IPS-15b (cell line): ENCODE results near the gene INSYN2B.
"Not testable (repeated sequence)": the region's sequence is repeated elsewhere in the genome, so short reads cannot be mapped to it uniquely, and the experiment has no call there.

Experiments used
- H3K27me3 ChIP-seq: one replicate; pipeline ENCODE4 v1.6.1; 2013; ENCODE audit warnings: low read length; ENCODE audit not compliant: control insufficient read depth, insufficient read depth
- H3K36me3 ChIP-seq: one replicate; pipeline ENCODE4 v1.6.1; 2013; ENCODE audit warnings: low read length; ENCODE audit not compliant: control insufficient read depth, insufficient read depth
- H3K4me1 ChIP-seq: one replicate; pipeline ENCODE4 v1.6.1; 2013; ENCODE audit warnings: mild to moderate bottlenecking, low read length; ENCODE audit not compliant: control insufficient read depth, insufficient read depth
- H3K4me3 ChIP-seq: one replicate; pipeline ENCODE4 v1.5.1; 2013; ENCODE audit warnings: low read depth, low read length
- H3K9ac ChIP-seq: one replicate; pipeline ENCODE4 v1.6.1; 2013; ENCODE audit warnings: low read depth, mild to moderate bottlenecking, low read length
- H3K9me3 ChIP-seq: one replicate; pipeline ENCODE4 v1.6.1; 2013; ENCODE audit warnings: mild to moderate bottlenecking, low read length; ENCODE audit not compliant: control insufficient read depth, insufficient read depth

INSYN2B gene

GRCh38 chr5:169840405-169840804, 139.9 kb downstream of the INSYN2B start:
- H3K4me3 ChIP-seq, result no peak overlapping the region
- H3K36me3 ChIP-seq, result no peaks in the 10 kb centered on the region
- H3K27me3 ChIP-seq, result no peaks in the 10 kb centered on the region
- no peaks in the 10 kb centered on the region for H3K4me1 ChIP-seq
- no peak overlapping the region for H3K9ac ChIP-seq
- no peaks in the 10 kb centered on the region for H3K9me3 ChIP-seq

- Histone ChIP-seq H3K4me3 (no peak overlapping the region), H3K9me3 (no peaks in the 10 kb centered on the region), H3K9ac (no peak overlapping the region), H3K4me1 (no peaks in the 10 kb centered on the region), H3K27me3 (no peaks in the 10 kb centered on the region), H3K36me3 (no peaks in the 10 kb centered on the region)
Measured at GRCh38 chr5:169838688-169839087, 141.6 kb downstream of the INSYN2B start.

DNA sequence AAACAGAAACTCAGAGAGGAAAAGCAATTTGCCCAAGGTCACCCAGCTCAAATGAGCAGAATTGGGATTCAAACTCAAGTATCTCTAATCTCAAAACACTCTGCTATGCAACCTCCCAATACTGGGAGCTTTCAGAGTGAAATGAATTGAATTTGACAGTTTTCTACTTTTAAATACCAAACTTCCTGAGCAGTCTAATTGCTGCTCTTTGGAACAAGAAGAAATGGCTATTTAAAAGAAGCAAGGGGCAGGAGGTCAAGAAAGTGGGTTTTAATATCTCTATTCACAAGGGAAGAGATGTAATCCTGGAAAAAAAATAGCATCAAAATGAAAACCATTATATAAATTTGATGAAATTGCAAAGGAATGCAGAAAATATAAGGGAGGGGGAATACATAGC, 142.6 kb downstream of the INSYN2B start:
- no peaks in the 10 kb centered on the region for H3K36me3 ChIP-seq
- no peaks in the 10 kb centered on the region for H3K4me1 ChIP-seq
- no peak overlapping the region for H3K9ac ChIP-seq
- no peaks in the 10 kb centered on the region for H3K9me3 ChIP-seq
- no peaks in the 10 kb centered on the region for H3K27me3 ChIP-seq
- H3K4me3 ChIP-seq, result no peak overlapping the region

DNA sequence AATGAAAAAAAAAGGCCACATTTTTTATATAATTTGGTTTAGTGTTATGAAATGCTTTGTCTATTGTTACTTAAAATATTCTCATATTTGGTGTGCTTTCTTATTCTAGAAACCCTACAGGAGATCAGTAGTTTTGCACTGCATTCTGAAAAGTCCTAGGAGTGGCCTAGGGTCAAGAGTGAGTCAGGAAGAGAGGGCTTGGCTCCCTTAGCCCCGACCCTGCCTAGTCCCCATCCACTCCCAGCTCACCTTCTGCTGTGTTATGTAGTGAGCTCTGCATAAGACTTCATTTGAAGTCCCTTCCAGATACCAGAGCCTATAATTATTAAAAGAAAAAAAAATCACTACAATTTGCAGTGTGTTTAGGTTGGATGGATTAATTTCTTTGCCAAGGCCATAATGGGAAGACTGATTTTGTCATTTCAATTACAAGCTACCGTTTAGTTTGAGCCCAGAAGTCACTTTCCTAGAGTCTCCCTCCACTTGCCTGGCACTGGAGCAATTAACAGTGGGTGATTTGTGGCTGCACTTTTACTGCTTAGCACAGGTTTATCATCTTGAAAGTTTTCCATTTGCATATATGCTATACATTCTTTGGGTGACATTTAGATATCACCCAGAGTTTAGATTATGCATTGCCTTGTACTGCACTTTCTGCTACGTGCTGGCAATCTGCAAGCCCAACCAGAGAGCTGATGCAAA, 143.3 kb downstream of the INSYN2B start:
- no peaks in the 10 kb centered on the region for H3K9me3 ChIP-seq
- no peaks in the 10 kb centered on the region for H3K4me1 ChIP-seq
- no peaks in the 10 kb centered on the region for H3K36me3 ChIP-seq
- H3K9ac ChIP-seq, result no peak overlapping the region
- no peaks in the 10 kb centered on the region for H3K27me3 ChIP-seq
- no peak overlapping the region for H3K4me3 ChIP-seq

DNA sequence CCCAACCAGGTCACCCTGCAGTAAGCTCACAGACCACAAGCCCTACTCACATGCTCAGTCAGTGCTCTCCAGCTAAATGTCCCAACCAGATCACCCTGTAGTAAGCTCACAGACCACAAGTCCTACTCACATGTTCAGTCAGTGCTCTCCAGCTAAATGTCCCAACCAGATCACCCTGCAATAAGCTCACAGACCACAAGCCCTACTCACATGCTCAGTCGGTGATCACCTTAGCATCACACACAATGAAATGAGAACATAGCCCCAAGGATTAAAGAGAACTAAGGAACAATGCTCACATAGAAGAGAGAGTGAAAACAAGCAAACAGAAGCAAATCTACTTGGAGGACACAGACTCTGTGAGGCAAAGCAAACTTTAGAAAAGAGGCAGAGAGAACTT, 145.8 kb downstream of the INSYN2B start:
- not testable (repeated sequence) for H3K9me3 ChIP-seq, H3K27me3 ChIP-seq, H3K9ac ChIP-seq, H3K4me3 ChIP-seq, H3K4me1 ChIP-seq, H3K36me3 ChIP-seq

DNA sequence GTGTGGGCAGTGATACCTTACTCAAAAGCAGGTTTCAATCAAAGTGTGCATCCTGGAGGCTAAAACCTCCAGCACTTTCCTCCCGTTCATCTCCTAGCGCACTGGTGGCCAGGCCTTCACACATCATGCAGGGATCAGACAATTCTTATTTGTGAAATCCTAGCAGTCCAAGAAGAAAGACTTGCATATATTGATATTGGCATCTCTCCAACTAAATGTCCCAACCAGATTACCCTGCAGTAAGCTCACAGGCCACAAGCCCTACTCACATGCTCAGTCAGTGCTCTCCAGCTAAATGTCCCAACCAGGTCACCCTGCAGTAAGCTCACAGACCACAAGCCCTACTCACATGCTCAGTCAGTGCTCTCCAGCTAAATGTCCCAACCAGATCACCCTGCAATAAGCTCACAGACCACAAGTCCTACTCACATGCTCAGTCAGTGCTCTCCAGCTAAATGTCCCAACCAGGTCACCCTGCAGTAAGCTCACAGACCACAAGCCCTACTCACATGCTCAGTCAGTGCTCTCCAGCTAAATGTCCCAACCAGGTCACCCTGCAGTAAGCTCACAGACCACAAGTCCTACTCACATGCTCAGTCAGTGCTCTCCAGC, 146.5 kb downstream of the INSYN2B start:
- not testable (repeated sequence) for H3K9me3 ChIP-seq, H3K27me3 ChIP-seq, H3K9ac ChIP-seq, H3K4me1 ChIP-seq, H3K36me3 ChIP-seq, H3K4me3 ChIP-seq

GRCh38 chr5:169832845-169833244, 147.4 kb downstream of the INSYN2B start:
- no peaks in the 10 kb centered on the region for H3K4me1 ChIP-seq
- no peaks in the 10 kb centered on the region for H3K36me3 ChIP-seq
- no peaks in the 10 kb centered on the region for H3K9me3 ChIP-seq
- H3K9ac ChIP-seq, result no peak overlapping the region
- H3K27me3 ChIP-seq, result no peaks in the 10 kb centered on the region
- H3K4me3 ChIP-seq, result no peak overlapping the region

GRCh38 chr5:169832304-169832703, 148.0 kb downstream of the INSYN2B start:
- H3K27me3 ChIP-seq, result no peaks in the 10 kb centered on the region
- H3K4me1 ChIP-seq, result no peaks in the 10 kb centered on the region
- H3K4me3 ChIP-seq, result no peak overlapping the region
- no peaks in the 10 kb centered on the region for H3K36me3 ChIP-seq
- no peak overlapping the region for H3K9ac ChIP-seq
- H3K9me3 ChIP-seq, result no peaks in the 10 kb centered on the region

DNA sequence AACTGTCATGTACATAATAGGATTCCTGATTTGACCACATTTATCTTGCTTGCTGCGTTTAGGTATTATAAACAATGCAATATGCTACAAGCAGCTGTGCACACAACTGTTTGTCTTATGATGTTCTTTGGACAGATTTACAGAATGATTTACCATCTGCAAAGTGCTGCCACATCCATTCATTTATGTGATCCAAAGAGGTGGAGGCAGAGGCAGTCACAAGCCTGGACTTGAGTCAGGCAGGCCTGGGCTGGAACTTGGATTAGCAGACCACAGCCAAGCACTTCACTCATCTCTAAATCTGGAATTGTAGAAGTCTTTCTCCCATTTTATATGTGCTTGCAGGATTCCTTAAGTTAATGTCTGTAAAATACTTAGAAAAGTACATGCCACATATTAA, 149.0 kb downstream of the INSYN2B start:
- H3K36me3 ChIP-seq, result no peaks in the 10 kb centered on the region
- H3K4me3 ChIP-seq, result no peak overlapping the region

GRCh38 chr5:169828385-169828784, 151.9 kb downstream of the INSYN2B start:
- no peaks in the 10 kb centered on the region for H3K36me3 ChIP-seq
- H3K9me3 ChIP-seq, result no peaks in the 10 kb centered on the region
- H3K27me3 ChIP-seq, result no peaks in the 10 kb centered on the region
- H3K4me1 ChIP-seq, result no peaks in the 10 kb centered on the region
- H3K4me3 ChIP-seq, result no peak overlapping the region
- no peak overlapping the region for H3K9ac ChIP-seq

More for the DNA sequence above, 149.0 kb downstream of the INSYN2B start:
- Histone ChIP-seq H3K9me3 (no peaks in the 10 kb centered on the region), H3K9ac (no peak overlapping the region), H3K4me1 (no peaks in the 10 kb centered on the region), H3K27me3 (no peaks in the 10 kb centered on the region)

DNA sequence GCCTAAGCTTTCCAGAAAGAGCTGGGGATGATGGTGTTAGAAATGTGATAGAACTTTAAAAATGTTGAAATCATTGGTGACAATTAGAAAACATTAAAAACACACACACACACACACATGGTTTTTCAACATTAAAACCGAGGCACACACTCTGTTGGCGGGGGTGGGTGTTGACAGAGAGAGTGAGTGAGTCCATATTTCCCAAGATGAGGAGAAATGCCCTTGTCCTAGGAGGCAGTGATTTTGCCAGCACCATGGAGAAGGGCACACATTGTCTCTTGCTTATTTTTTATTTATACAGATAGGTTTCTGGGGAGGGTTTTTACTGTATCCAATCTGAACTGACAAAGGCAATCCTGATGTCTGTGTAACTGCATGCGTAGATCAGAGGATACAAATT, 152.5 kb downstream of the INSYN2B start:
- Histone ChIP-seq H3K27me3 (no peaks in the 10 kb centered on the region), H3K9ac (no peak overlapping the region), H3K4me1 (no peaks in the 10 kb centered on the region), H3K9me3 (no peaks in the 10 kb centered on the region), H3K36me3 (no peaks in the 10 kb centered on the region), H3K4me3 (no peak overlapping the region)

- no peaks in the 10 kb centered on the region for H3K4me1 ChIP-seq
- H3K36me3 ChIP-seq, result no peaks in the 10 kb centered on the region
- no peaks in the 10 kb centered on the region for H3K9me3 ChIP-seq
- no peak overlapping the region for H3K4me3 ChIP-seq
- no peak overlapping the region for H3K9ac ChIP-seq
- no peaks in the 10 kb centered on the region for H3K27me3 ChIP-seq
Measured at GRCh38 chr5:169826618-169827017, 153.7 kb downstream of the INSYN2B start.
